Loucy (cell line): ENCODE measurements around the gene ZNF619.

Experiments used
- CTCF ChIP-seq: fragments of 200-600 bp; sonication (generic); conservative IDR thresholded peaks from 2 replicates; pipeline ENCODE4 v1.5.1; 2014; ENCODE audit warnings: mild to moderate bottlenecking, antibody characterized with exemption, low read length
- EZH2phosphoT487 ChIP-seq: fragments of 200-600 bp; IDR thresholded peaks from 2 replicates; pipeline ENCODE4 v1.6.1; 2018; ENCODE audit warnings: antibody characterized with exemption, mild to moderate bottlenecking, moderate library complexity, borderline replicate concordance

GRCh38 chr3:40534283-40534682, 57.4 kb downstream of the ZNF619 start:
- no peak for TF ChIP-seq EZH2phosphoT487
- no peak for TF ChIP-seq CTCF
